Panc1 (cell line): Measurements from ENCODE around the gene USH2A. TPM values are rescaled to one million over a fixed set of nuclear protein-coding genes. Genes with fewer than 3 reads are reported as not detected.

Experiments
- ATAC-seq: fragments of 200-7000 bp; cut with Tn5 transposase; 2 replicates; pipeline ENCODE4 v1.9.1; 2020; ENCODE audit warnings: mild to moderate bottlenecking, moderate library complexity
- BruUV-seq: library from RNA; stranded (reverse); fragments of 400-500 nt; replicated peaks from 2 replicates; lab custom pipeline; 2021; lab: Mats Ljungman, UMichigan
- CTCF ChIA-PET: fragments of 300-600 bp; sonication (Branson Sonifier 250); formaldehyde crosslinking; loops from one replicate; lab custom pipeline; 2022; ENCODE audit warnings: antibody characterized with exemption; lab: Charles Lee
- POLR2A ChIA-PET: fragments of 300-600 bp; sonication (Branson Sonifier 250); formaldehyde crosslinking; loops from one replicate; lab custom pipeline; 2022; ENCODE audit warnings: antibody characterized with exemption; lab: Charles Lee
- DNase-seq: peaks from one replicate; pipeline ENCODE4 v3.0.0-alpha.2; 2010; ENCODE audit warnings: low read depth, low spot score
- H3K27ac ChIP-seq: 2 replicates; pipeline ENCODE4 v1.5.1; 2011; ENCODE audit warnings: mild to moderate bottlenecking, low read length, inconsistent platforms
- H3K27me3 ChIP-seq: fragments of 200-500 bp; sonication (Bioruptor generic); 2 replicates; pipeline ENCODE4 v1.6.0; 2014; ENCODE audit warnings: low read length, inconsistent platforms; ENCODE audit not compliant: control insufficient read depth, insufficient read depth
- H3K36me3 ChIP-seq: fragments of 200-500 bp; sonication (Bioruptor generic); 2 replicates; pipeline ENCODE4 v1.5.1; 2014; ENCODE audit warnings: inconsistent platforms, mild to moderate bottlenecking, low read length, moderate library complexity; ENCODE audit not compliant: control insufficient read depth, insufficient read depth
- H3K4me1 ChIP-seq: 2 replicates; pipeline ENCODE4 v1.5.1; 2011; ENCODE audit warnings: inconsistent platforms, mild to moderate bottlenecking, low read length, moderate library complexity; ENCODE audit not compliant: control insufficient read depth, insufficient read depth
- H3K4me3 ChIP-seq, 2 experiments: 2 replicates each; pipeline ENCODE4 v1.5.1; 2011 to 2012; ENCODE audit warnings: low read depth in 2 of 2, low read length in 2 of 2, mild to moderate bottlenecking in 2 of 2, inconsistent platforms in 1 of 2, moderate library complexity in 1 of 2
- H3K9me3 ChIP-seq: fragments of 200-500 bp; sonication (Bioruptor generic); 2 replicates; pipeline ENCODE4 v1.5.1; 2014; ENCODE audit warnings: low read depth, mild to moderate bottlenecking, inconsistent platforms, low read length, moderate library complexity; ENCODE audit not compliant: control insufficient read depth, insufficient read depth
- POLR2AphosphoS5 ChIP-seq: IDR thresholded peaks from 2 replicates; pipeline ENCODE4 v1.6.1; 2012; ENCODE audit warnings: mild to moderate bottlenecking, low read depth, low read length, moderate library complexity
- SIN3A ChIP-seq: IDR thresholded peaks from 2 replicates; pipeline ENCODE4 v1.6.1; 2012; ENCODE audit warnings: low read depth, mild to moderate bottlenecking, low read length, moderate library complexity, borderline replicate concordance; ENCODE audit not compliant: insufficient read depth
- TCF7L2 ChIP-seq: IDR thresholded peaks from 2 replicates; pipeline ENCODE4 v1.6.1; 2011; ENCODE audit warnings: mild to moderate bottlenecking, low read depth, low read length, inconsistent platforms
- in situ Hi-C: cut with HindIII; loops from 2 replicates; pipeline ENCODE4 v1.10.0; 2016; ENCODE audit warnings: low sequenced_read_pairs, low pct_unique_long_range_greater_than_20kb
- intact Hi-C: fragments of 100-400 bp; cut with micrococcal nuclease; formaldehyde crosslinking; loops from one replicate; pipeline ENCODE4 v1.10.0; 2022; ENCODE audit not compliant: unreplicated experiment
- total RNA-seq: library from RNA; stranded (reverse); gene quantifications from one replicate; pipeline ENCODE4 v1.2.1, GENCODE V29; 2021; ENCODE audit not compliant: unreplicated experiment
- TF ChIP-seq, protein P1 (sequence below): fragments of 450-650 bp; IDR thresholded peaks from 2 replicates; pipeline ENCODE4 v1.5.1; 2017; ENCODE audit warnings: mild to moderate bottlenecking
- TF ChIP-seq, protein P2 (sequence below), 2 experiments: IDR thresholded peaks; 2 replicates each; pipeline ENCODE4 v1.6.1; 2011 to 2012; ENCODE audit warnings: low read depth in 2 of 2, control low read depth in 1 of 2, low read length in 1 of 2, mild to moderate bottlenecking in 1 of 2, moderate library complexity in 1 of 2; ENCODE audit not compliant: insufficient read depth in 1 of 2

The USH2A gene
- total RNA-seq, 1 experiment from 2014 or later = not detected

DNA sequence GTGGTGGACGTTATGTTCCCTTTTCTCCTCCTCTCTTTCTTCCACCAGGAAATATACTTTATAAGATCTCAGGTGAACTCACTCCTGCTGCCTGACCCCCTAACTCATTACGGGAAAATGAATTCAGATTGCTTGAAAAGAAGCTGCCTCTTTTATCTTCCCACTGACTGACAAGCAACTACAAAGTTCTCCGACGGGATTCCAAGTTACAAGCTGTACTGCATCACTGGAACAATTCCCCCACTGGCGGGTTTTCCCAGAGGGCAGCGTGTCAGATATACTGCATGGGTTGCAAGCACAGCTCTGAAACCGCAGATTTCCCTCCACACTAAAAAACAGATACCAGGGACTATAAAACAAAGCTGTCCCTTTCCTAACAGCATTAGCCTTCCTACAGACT is 465.6 kb downstream of the USH2A start:
- intact Hi-C loops = no loop called here
- TF ChIP-seq POLR2AphosphoS5 (no peak), TCF7L2 (no peak), SIN3A (no peak)
- TF ChIP-seq, protein P1, sequence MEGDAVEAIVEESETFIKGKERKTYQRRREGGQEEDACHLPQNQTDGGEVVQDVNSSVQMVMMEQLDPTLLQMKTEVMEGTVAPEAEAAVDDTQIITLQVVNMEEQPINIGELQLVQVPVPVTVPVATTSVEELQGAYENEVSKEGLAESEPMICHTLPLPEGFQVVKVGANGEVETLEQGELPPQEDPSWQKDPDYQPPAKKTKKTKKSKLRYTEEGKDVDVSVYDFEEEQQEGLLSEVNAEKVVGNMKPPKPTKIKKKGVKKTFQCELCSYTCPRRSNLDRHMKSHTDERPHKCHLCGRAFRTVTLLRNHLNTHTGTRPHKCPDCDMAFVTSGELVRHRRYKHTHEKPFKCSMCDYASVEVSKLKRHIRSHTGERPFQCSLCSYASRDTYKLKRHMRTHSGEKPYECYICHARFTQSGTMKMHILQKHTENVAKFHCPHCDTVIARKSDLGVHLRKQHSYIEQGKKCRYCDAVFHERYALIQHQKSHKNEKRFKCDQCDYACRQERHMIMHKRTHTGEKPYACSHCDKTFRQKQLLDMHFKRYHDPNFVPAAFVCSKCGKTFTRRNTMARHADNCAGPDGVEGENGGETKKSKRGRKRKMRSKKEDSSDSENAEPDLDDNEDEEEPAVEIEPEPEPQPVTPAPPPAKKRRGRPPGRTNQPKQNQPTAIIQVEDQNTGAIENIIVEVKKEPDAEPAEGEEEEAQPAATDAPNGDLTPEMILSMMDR = no peak
- TF ChIP-seq, protein P2, sequence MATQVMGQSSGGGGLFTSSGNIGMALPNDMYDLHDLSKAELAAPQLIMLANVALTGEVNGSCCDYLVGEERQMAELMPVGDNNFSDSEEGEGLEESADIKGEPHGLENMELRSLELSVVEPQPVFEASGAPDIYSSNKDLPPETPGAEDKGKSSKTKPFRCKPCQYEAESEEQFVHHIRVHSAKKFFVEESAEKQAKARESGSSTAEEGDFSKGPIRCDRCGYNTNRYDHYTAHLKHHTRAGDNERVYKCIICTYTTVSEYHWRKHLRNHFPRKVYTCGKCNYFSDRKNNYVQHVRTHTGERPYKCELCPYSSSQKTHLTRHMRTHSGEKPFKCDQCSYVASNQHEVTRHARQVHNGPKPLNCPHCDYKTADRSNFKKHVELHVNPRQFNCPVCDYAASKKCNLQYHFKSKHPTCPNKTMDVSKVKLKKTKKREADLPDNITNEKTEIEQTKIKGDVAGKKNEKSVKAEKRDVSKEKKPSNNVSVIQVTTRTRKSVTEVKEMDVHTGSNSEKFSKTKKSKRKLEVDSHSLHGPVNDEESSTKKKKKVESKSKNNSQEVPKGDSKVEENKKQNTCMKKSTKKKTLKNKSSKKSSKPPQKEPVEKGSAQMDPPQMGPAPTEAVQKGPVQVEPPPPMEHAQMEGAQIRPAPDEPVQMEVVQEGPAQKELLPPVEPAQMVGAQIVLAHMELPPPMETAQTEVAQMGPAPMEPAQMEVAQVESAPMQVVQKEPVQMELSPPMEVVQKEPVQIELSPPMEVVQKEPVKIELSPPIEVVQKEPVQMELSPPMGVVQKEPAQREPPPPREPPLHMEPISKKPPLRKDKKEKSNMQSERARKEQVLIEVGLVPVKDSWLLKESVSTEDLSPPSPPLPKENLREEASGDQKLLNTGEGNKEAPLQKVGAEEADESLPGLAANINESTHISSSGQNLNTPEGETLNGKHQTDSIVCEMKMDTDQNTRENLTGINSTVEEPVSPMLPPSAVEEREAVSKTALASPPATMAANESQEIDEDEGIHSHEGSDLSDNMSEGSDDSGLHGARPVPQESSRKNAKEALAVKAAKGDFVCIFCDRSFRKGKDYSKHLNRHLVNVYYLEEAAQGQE (IDR thresholded peaks at IDR 0.05; ENCODE audit: insufficient read depth in 1 of 2, low read depth in 2 of 2, low read length in 1 of 2) = no peak
- ChIA-PET CTCF (no interaction called here), POLR2A (no interaction called here)
- Histone ChIP-seq H3K4me3 (no peak overlapping the region), H3K27me3 (no peaks in the 10 kb centered on the region), H3K27ac (no peak overlapping the region), H3K36me3 (no peaks in the 10 kb centered on the region), H3K4me1 (no peaks in the 10 kb centered on the region), H3K9me3 (no peaks in the 10 kb centered on the region)
- ATAC-seq (no peak), DNase-seq (no peak)
- in situ Hi-C loops = no loop called here
- BruUV-seq = no TSS peak

DNA sequence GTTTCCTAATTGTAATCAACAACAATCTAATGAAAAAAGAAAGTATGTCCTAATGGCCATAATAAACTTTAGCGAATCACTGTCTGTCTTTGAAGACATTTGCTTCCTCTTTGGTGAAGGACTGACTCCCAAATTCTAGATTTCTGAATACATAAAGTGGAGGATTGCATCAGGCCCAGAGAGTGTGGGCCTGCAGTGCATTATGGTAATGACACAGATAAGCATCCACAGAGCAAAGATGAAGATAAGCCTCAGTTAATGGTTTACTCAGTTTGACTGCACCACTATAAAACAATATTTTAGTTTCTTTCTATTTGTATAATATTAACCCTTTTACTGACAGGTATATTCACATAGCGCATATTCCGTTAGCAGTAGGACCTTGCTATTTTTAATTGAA is 490.7 kb downstream of the USH2A start:
- CTCF ChIA-PET = no interaction called here
- in situ Hi-C loops = no loop called here
- no peaks in the 10 kb centered on the region for H3K36me3 ChIP-seq
- no peaks in the 10 kb centered on the region for H3K9me3 ChIP-seq
- DNase-seq (no peak), ATAC-seq (no peak)
- H3K4me1 ChIP-seq = no peaks in the 10 kb centered on the region
- no TSS peak for BruUV-seq
- POLR2A ChIA-PET = no interaction called here
- intact Hi-C loops = no loop called here
- no peak for TF ChIP-seq POLR2AphosphoS5
- TF ChIP-seq, protein P2 (IDR thresholded peaks at IDR 0.05; ENCODE audit: insufficient read depth in 1 of 2, low read depth in 2 of 2, low read length in 1 of 2) = no peak
- no peak for TF ChIP-seq TCF7L2
- TF ChIP-seq, protein P1 = no peak
- no peak for TF ChIP-seq SIN3A
- H3K4me3 ChIP-seq = no peak overlapping the region
- H3K27me3 ChIP-seq = no peaks in the 10 kb centered on the region
- no peak overlapping the region for H3K27ac ChIP-seq
